Left ventricle myocardium inferior (tissue), 1 donor: ENCODE data around the gene NECAB2. TPM values are rescaled to one million over a fixed set of nuclear protein-coding genes. Genes with fewer than 3 reads are reported as not detected.

ENCODE experiments used
- DNase-seq: peaks from one replicate; pipeline ENCODE4 v3.0.0-alpha.2; 2020
- H3K27ac ChIP-seq: fragments of 200-600 bp; replicated peaks from 2 replicates; pipeline ENCODE4 v1.8.0; 2021
- H3K27me3 ChIP-seq: fragments of 200-600 bp; 2 replicates; pipeline ENCODE4 v1.8.0; 2021; ENCODE audit warnings: low read depth
- H3K36me3 ChIP-seq: fragments of 200-600 bp; 2 replicates; pipeline ENCODE4 v1.8.0; 2021
- H3K4me1 ChIP-seq: fragments of 200-600 bp; 2 replicates; pipeline ENCODE4 v1.8.0; 2021
- H3K4me3 ChIP-seq: fragments of 200-600 bp; 2 replicates; pipeline ENCODE4 v1.8.0; 2021; ENCODE audit warnings: mild to moderate bottlenecking, moderate library complexity
- H3K9me3 ChIP-seq: fragments of 200-600 bp; replicated peaks from 2 replicates; pipeline ENCODE4 v1.8.0; 2021
- intact Hi-C: fragments of 100-400 bp; cut with micrococcal nuclease; formaldehyde crosslinking; loops from one replicate; pipeline ENCODE4 v1.11.0; 2022
- total RNA-seq: library from RNA; stranded (reverse); fragmentation: NEBNext Ultra II Directional; extraction: Animal tissue kit (Norgen Biotek cat#: 25700); gene quantifications from one replicate; pipeline ENCODE4 v1.2.1, GENCODE V29; 2021
- TF ChIP-seq, protein P1 (sequence below): fragments of 200-600 bp; IDR thresholded peaks from 2 replicates; pipeline ENCODE4 v1.8.0; 2021; ENCODE audit warnings: antibody characterized with exemption, mild to moderate bottlenecking, borderline replicate concordance
- donor health status: DM: no; HTN: yes; CAD: no; lungs with severe emphysema.

The NECAB2 gene
- total RNA-seq, 1 donor from 2014 or later = 0.69 TPM

DNA sequence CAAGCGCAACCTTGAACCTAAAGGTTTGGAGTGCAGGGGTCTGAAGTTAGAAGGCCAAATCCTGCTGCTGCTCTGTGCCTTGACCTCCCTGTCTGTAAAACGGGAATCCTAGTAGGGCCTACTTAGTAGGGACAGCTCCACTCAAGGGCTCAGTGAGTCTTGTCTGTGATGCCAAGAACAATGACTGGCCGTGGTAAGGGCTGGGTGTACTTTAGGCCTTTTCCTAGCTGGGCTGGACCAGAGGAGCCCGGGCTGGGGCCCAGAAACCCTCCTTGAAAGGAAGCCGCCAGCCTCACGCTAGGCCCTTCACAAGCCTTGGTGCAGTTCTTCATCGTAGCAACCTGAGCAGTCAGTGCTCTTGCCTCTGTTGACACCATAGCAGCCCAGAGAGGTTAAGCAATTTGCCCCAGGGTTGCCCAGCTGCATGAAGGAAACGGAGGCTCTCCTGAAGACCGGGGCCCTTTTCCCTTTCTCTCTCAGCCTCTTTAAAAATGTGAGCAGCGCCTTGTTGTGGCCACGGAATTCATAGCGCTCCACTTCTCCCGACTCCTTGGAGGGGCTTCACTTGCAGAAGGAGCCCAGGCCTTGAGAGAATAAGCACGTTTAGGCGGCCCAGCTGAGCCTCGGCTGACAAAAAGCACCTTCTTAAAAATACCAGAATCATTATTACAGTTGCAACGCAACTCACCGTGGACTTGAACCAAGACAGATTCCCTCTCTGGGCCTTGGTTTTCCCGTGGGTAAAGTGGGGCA is 4.4 kb downstream of the NECAB2 start:
- Histone ChIP-seq H3K4me1 (no peaks in the 10 kb centered on the region), H3K36me3 (no peaks in the 10 kb centered on the region), H3K27me3 (peaks cover 16% of the 10 kb centered on the region), H3K4me3 (no peak overlapping the region), H3K27ac (no peak overlapping the region), H3K9me3 (no peaks in the 10 kb centered on the region)
- TF ChIP-seq, protein P1, sequence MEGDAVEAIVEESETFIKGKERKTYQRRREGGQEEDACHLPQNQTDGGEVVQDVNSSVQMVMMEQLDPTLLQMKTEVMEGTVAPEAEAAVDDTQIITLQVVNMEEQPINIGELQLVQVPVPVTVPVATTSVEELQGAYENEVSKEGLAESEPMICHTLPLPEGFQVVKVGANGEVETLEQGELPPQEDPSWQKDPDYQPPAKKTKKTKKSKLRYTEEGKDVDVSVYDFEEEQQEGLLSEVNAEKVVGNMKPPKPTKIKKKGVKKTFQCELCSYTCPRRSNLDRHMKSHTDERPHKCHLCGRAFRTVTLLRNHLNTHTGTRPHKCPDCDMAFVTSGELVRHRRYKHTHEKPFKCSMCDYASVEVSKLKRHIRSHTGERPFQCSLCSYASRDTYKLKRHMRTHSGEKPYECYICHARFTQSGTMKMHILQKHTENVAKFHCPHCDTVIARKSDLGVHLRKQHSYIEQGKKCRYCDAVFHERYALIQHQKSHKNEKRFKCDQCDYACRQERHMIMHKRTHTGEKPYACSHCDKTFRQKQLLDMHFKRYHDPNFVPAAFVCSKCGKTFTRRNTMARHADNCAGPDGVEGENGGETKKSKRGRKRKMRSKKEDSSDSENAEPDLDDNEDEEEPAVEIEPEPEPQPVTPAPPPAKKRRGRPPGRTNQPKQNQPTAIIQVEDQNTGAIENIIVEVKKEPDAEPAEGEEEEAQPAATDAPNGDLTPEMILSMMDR = no peak
- intact Hi-C loops = no loop called here
- peak; percentile 3 for DNase-seq

DNA sequence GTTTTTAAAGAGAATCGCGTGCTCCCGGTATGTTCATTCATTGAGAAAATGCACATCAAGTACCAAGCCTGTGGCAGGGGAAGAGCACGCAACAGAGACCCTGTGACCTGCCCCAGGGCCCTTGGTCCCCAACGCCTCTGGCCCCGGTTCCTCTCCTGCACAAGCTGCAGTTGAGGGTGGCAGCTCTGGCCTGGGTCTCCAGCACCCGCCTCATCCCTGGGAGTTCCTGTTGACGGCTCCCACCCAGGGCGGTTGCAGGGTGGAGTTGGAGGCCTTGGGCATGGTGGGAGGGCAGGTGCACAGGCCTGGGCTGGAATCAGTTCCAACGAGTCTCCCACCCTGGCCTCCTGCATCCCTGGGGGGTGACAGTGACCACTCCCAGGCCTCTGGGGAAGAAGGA is 5.0 kb downstream of the NECAB2 start:
- TF ChIP-seq, protein P1 = no peak
- Histone ChIP-seq H3K4me1 (no peaks in the 10 kb centered on the region), H3K36me3 (no peaks in the 10 kb centered on the region), H3K4me3 (no peak overlapping the region), H3K27me3 (peaks cover 16% of the 10 kb centered on the region), H3K9me3 (peaks cover 3% of the 10 kb centered on the region), H3K27ac (no peak overlapping the region)
- intact Hi-C loops = no loop called here
- peak; percentile 9 for DNase-seq

DNA sequence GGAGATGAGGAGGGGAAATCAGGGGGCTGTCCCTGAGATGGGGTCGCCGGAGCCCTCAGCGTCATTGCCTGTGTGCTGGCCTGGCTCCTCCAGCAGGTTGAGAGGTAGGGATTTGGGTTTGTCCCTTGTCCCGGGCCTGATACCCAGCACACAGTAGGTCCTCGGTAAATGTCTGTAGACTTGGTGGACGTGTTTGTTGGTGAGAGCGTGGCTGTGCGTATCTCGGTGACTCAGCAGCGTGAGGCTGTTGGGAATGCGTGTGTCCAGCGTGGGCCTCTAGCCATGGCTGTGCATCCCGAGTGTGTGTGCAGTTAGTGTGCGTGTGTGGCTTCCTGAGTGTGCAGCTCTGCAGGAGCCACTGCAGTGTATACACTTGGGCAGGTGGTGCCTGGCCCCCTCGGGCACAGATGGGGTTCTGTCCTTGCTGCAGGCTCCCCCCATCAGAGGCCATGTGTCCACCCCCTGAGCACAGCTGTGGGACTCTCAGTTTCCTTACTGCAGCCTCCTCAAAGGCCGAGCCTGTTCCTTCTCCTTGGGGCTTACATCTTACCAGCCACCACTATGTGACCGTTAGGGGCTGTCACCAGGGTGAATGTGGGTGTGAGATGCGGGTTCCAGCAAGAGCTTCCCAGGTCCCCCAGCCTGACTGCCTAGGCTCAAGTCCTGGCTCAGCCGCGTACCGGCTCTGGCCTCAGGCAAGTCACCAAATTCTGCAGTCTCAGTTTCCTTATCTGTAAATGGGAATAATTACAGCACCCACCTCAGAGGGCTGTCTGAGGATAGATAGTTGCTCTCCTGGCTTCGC is 5.7 kb downstream of the NECAB2 start:
- intact Hi-C loops = no loop called here
- DNase-seq = no peak
- H3K27me3 ChIP-seq = peaks cover 15% of the 10 kb centered on the region
- no peaks in the 10 kb centered on the region for H3K36me3 ChIP-seq
- TF ChIP-seq, protein P1 = no peak
- H3K9me3 ChIP-seq = peaks cover 10% of the 10 kb centered on the region
- H3K27ac ChIP-seq = no peak overlapping the region
- no peaks in the 10 kb centered on the region for H3K4me1 ChIP-seq
- no peak overlapping the region for H3K4me3 ChIP-seq

DNA sequence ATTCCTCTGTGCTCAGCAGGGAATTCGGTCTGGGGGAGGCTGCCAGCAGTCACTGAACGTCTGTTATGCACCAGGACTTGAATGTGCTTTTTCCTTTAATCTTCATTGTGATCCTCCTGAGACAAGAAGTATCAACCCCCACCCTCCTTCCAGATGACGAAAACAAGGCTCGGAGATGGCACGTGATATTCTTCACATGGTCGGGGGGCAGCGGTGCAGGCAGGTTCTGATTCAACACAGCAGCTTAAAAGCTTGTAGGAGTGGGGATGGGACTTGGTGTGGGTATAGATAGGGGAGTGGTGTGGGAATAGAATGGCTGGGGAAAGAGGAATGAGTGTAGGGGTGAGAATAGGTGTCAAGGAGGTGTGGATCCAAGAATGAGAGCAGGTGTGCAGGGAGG is 6.4 kb downstream of the NECAB2 start:
- no peaks in the 10 kb centered on the region for H3K36me3 ChIP-seq
- H3K27me3 ChIP-seq = peaks cover 8% of the 10 kb centered on the region
- TF ChIP-seq, protein P1 = no peak
- intact Hi-C loops = no loop called here
- no peak overlapping the region for H3K4me3 ChIP-seq
- H3K27ac ChIP-seq = no peak overlapping the region
- no peaks in the 10 kb centered on the region for H3K4me1 ChIP-seq
- H3K9me3 ChIP-seq = peaks cover 13% of the 10 kb centered on the region
- DNase-seq = no peak

DNA sequence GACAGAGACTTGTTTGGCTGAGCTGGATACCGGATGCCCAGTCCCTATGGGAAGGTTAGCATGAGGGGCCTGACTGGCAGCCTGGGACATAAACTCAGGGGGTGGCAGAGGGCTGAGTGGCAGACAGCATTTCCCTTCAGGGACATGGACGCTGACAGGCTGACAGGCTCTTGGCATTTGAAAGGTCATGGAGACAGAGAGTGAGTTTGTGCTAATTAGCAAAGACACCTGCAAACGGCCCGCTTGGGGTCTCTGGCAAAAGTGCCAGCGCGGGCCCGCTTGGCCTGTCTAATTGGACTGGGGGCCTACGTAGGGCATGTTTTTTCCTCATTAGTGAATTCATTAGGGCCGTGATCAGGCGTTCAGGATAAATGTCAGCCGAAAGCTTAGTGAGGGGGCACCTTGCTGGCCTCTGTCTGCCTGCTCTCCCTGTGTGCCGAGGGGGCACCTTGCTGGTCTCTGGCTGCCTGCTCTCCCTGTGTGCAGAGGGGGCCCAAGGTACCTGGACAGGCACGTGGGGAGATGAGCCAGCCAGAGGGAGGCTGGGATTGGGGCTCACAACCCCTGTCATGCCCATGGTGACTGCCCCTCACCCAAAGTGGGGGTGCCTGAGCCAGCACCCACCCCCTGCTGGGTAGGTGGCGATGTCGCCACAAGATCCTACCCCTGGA is 7.7 kb downstream of the NECAB2 start:
- H3K4me3 ChIP-seq = no peak overlapping the region
- no peaks in the 10 kb centered on the region for H3K4me1 ChIP-seq
- intact Hi-C loops = no loop called here
- H3K27me3 ChIP-seq = no peaks in the 10 kb centered on the region
- H3K9me3 ChIP-seq = peaks cover 13% of the 10 kb centered on the region
- H3K27ac ChIP-seq = no peak overlapping the region
- TF ChIP-seq, protein P1 = no peak
- DNase-seq = no peak
- no peaks in the 10 kb centered on the region for H3K36me3 ChIP-seq
